SK-N-MC (cell line): ENCODE data around the gene MS4A15.

Experiments
- EZH2 ChIP-seq: fragments of 200-600 bp; sonication (generic); IDR thresholded peaks from one replicate; pipeline ENCODE4 v1.6.1; 2017; ENCODE audit warnings: antibody characterized with exemption
- POLR2AphosphoS5 ChIP-seq: IDR thresholded peaks from 2 replicates; pipeline ENCODE4 v1.6.1; 2012; ENCODE audit warnings: mild to moderate bottlenecking, low read depth, low read length, borderline replicate concordance

- TF ChIP-seq EZH2 (no peak), POLR2AphosphoS5 (no peak)
These were observed 14.5 kb downstream of the MS4A15 start for GRCh38 chr11:60771146-60771545.
